Liver (tissue), 9 donors: Measurements from ENCODE around the gene PLCL1. TPM values are rescaled to one million over a fixed set of nuclear protein-coding genes. Genes with fewer than 3 reads are reported as not detected.

Experiments used
- DNase-seq: peaks from one replicate; pipeline ENCODE4 v3.0.0-alpha.2; 2017; ENCODE audit warnings: low spot score
- H3K27ac ChIP-seq, 2 donors: one replicate each; pipeline ENCODE4 v1.7.0; 2013; ENCODE audit warnings: inconsistent platforms in 2 of 2, low read length in 2 of 2, control low read depth in 1 of 2, low read depth in 1 of 2, mild to moderate bottlenecking in 1 of 2
- H3K27me3 ChIP-seq, 4 donors: one replicate each; pipeline versions ENCODE4 v1.6.1 to v1.7.0; 2013; ENCODE audit warnings: low read length in 3 of 4, inconsistent platforms in 1 of 4, mild to moderate bottlenecking in 1 of 4, moderate library complexity in 1 of 4; ENCODE audit not compliant: control insufficient read depth in 4 of 4, insufficient read depth in 4 of 4
- H3K36me3 ChIP-seq, 4 donors: one replicate each; pipeline versions ENCODE4 v1.6.1 to v1.7.0; 2013; ENCODE audit warnings: low read length in 3 of 4, mild to moderate bottlenecking in 3 of 4, low read depth in 1 of 4, moderate library complexity in 1 of 4; ENCODE audit not compliant: control insufficient read depth in 4 of 4, insufficient read depth in 3 of 4
- H3K4me1 ChIP-seq, 4 donors: one replicate each; pipeline versions ENCODE4 v1.6.1 to v1.7.0; 2013; ENCODE audit warnings: low read length in 3 of 4, mild to moderate bottlenecking in 3 of 4, moderate library complexity in 1 of 4; ENCODE audit not compliant: control insufficient read depth in 4 of 4, insufficient read depth in 4 of 4
- H3K4me3 ChIP-seq, 3 donors: one replicate each; pipeline versions ENCODE4 v1.6.1 to v1.7.0; 2013; ENCODE audit warnings: low read length in 3 of 3, control low read depth in 1 of 3, low read depth in 1 of 3, mild to moderate bottlenecking in 1 of 3
- H3K9ac ChIP-seq, 2 donors: one replicate each; pipeline ENCODE4 v1.7.0; 2013; ENCODE audit warnings: low read length in 2 of 2, mild to moderate bottlenecking in 2 of 2, moderate library complexity in 2 of 2, control low read depth in 1 of 2, low read depth in 1 of 2
- H3K9me3 ChIP-seq, 4 donors: one replicate each; pipeline versions ENCODE4 v1.6.1 to v1.7.0; 2013; ENCODE audit warnings: low read length in 3 of 4; ENCODE audit not compliant: control insufficient read depth in 4 of 4
- EGR1 ChIP-seq, 2 donors: IDR thresholded peaks; 2 replicates each; pipeline ENCODE4 v1.6.1; 2016 to 2018; ENCODE audit warnings: antibody characterized with exemption in 2 of 2, low read depth in 2 of 2
- FOXA1 ChIP-seq: IDR thresholded peaks from 2 replicates; pipeline ENCODE4 v1.6.1; 2016; ENCODE audit warnings: antibody characterized with exemption
- FOXA2 ChIP-seq: IDR thresholded peaks from 2 replicates; pipeline ENCODE4 v1.6.1; 2016; ENCODE audit warnings: antibody characterized with exemption
- GABPA ChIP-seq, 2 donors: IDR thresholded peaks in 1 of 2; conservative IDR thresholded peaks in 1 of 2; 2 replicates each; pipeline ENCODE4 v1.6.1; 2016; ENCODE audit warnings: antibody characterized with exemption in 2 of 2, mild to moderate bottlenecking in 1 of 2, moderate library complexity in 1 of 2
- HNF4A ChIP-seq, 2 donors: conservative IDR thresholded peaks; 2 replicates each; pipeline ENCODE4 v1.6.1; 2016; ENCODE audit warnings: antibody characterized with exemption in 2 of 2, mild to moderate bottlenecking in 2 of 2
- HNF4G ChIP-seq: IDR thresholded peaks from 2 replicates; pipeline ENCODE4 v1.6.1; 2016; ENCODE audit warnings: antibody characterized with exemption
- JUND ChIP-seq, 2 donors: IDR thresholded peaks; 2 replicates each; pipeline ENCODE4 v1.6.1; 2016; ENCODE audit warnings: antibody characterized with exemption in 2 of 2
- NR2F2 ChIP-seq: IDR thresholded peaks from 2 replicates; pipeline ENCODE4 v1.6.1; 2016; ENCODE audit warnings: antibody characterized with exemption
- RAD21 ChIP-seq, 2 donors: IDR thresholded peaks; 2 replicates each; pipeline ENCODE4 v1.6.1; 2016; ENCODE audit warnings: antibody characterized with exemption in 2 of 2, mild to moderate bottlenecking in 2 of 2
- RXRA ChIP-seq, 2 donors: IDR thresholded peaks; 2 replicates each; pipeline ENCODE4 v1.6.1; 2017 to 2018; ENCODE audit warnings: antibody characterized with exemption in 2 of 2, mild to moderate bottlenecking in 1 of 2
- SP1 ChIP-seq: IDR thresholded peaks from 2 replicates; pipeline ENCODE4 v1.6.1; 2018; ENCODE audit warnings: antibody characterized with exemption, mild to moderate bottlenecking
- TAF1 ChIP-seq: conservative IDR thresholded peaks from 2 replicates; pipeline ENCODE4 v1.6.1; 2016; ENCODE audit warnings: antibody characterized with exemption, mild to moderate bottlenecking
- YY1 ChIP-seq: IDR thresholded peaks from 2 replicates; pipeline ENCODE4 v1.6.1; 2016; ENCODE audit warnings: antibody characterized with exemption, mild to moderate bottlenecking
- WGBS: extraction: QIAGEN DNeasy Blood & Tissue Kit; methylation state at CpG from one replicate; pipeline ENCODE4 v1.1.7; 2013; 5-methylcytosine and 5-hydroxymethylcytosine counted together
- polyA plus RNA-seq, 2 donors: library from polyadenylated mRNA; stranded (reverse) in 1 of 2; unstranded in 1 of 2; fragments of 200-250 nt in 1 of 2; fragments of >200 nt in 1 of 2; fragmentation: Nextera tagmentation in 1 of 2; extraction: Ambion mirVana in 1 of 2; gene quantifications; one replicate each; pipeline versions ENCODE4 v1.2.1 to v1.2.3, GENCODE V29; 2013 to 2015
- total RNA-seq, 2 donors: library from RNA; depleted of rRNA; stranded (reverse); fragments of >200 nt; gene quantifications; one replicate each; pipeline ENCODE4 v1.2.3, GENCODE V29; 2014
- TF ChIP-seq, protein P1 (sequence below): fragments of 150-350 bp; IDR thresholded peaks from 2 replicates; pipeline ENCODE4 v1.5.1; 2017; ENCODE audit warnings: improper control_type of control experiment, low read depth, low read length; ENCODE audit not compliant: missing input control
- TF ChIP-seq, protein P2 (sequence below): IDR thresholded peaks from 2 replicates; pipeline ENCODE4 v1.6.1; 2016; ENCODE audit warnings: antibody characterized with exemption, mild to moderate bottlenecking
- TF ChIP-seq, protein P3 (sequence below): IDR thresholded peaks from 2 replicates; pipeline ENCODE4 v1.6.1; 2016; ENCODE audit warnings: antibody characterized with exemption
- TF ChIP-seq, protein P4 (sequence below): IDR thresholded peaks from 2 replicates; pipeline ENCODE4 v1.6.1; 2016; ENCODE audit warnings: antibody characterized with exemption
- TF ChIP-seq, protein P5 (sequence below): IDR thresholded peaks from 2 replicates; pipeline ENCODE4 v1.6.1; 2016; ENCODE audit warnings: antibody characterized with exemption
- donor health status: healthy.
- donor health status: healthy.
- donor health status: healthy.
- donor health status: healthy.
- donor health status: healthy.

The PLCL1 gene
- total and polyA plus RNA-seq, 4 donors: 0.08 to 0.59 (median 0.31) TPM

DNA sequence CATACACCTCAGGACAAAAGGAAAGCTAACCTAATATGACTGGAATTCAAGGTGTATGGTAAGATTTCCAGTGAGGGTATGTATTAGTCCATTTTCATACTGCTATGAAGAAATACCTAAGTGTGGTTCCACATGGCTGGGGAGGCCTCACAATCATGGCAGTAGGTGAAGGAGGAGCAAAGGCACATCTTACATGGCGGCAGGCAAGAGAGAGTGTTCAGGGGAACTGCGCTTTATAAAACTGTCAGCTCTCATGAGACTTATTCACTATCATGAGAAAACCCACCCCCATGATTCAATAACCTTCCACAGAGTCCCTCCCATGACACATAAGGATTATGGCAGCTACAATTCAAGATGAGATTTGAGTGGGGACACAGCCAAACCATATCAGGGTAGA lies 186.0 kb downstream of the PLCL1 start:
- no peak overlapping the region for H3K4me3 ChIP-seq

More for the DNA sequence above, 186.0 kb downstream of the PLCL1 start:
- DNase-seq: no peak
- Histone ChIP-seq H3K36me3 (no peaks in the 10 kb centered on the region), H3K9me3 (no peaks in the 10 kb centered on the region), H3K4me1 (no peaks in the 10 kb centered on the region), H3K9ac (no peak overlapping the region), H3K27me3 (no peaks in the 10 kb centered on the region), H3K27ac (no peak overlapping the region)
- 89% methylated on average over 2 of the region's 2 CpGs for WGBS
- TF ChIP-seq SP1: no peak
- TF ChIP-seq GABPA (IDR thresholded peaks at IDR 0.05 in 1 of 2, conservative IDR thresholded peaks at IDR 0.05 in 1 of 2): no peak
- TF ChIP-seq NR2F2: no peak
- no peak for TF ChIP-seq TAF1
- TF ChIP-seq EGR1 (IDR thresholded peaks at IDR 0.05; ENCODE audit: low read depth in 2 of 2): no peak
- TF ChIP-seq, protein P1, sequence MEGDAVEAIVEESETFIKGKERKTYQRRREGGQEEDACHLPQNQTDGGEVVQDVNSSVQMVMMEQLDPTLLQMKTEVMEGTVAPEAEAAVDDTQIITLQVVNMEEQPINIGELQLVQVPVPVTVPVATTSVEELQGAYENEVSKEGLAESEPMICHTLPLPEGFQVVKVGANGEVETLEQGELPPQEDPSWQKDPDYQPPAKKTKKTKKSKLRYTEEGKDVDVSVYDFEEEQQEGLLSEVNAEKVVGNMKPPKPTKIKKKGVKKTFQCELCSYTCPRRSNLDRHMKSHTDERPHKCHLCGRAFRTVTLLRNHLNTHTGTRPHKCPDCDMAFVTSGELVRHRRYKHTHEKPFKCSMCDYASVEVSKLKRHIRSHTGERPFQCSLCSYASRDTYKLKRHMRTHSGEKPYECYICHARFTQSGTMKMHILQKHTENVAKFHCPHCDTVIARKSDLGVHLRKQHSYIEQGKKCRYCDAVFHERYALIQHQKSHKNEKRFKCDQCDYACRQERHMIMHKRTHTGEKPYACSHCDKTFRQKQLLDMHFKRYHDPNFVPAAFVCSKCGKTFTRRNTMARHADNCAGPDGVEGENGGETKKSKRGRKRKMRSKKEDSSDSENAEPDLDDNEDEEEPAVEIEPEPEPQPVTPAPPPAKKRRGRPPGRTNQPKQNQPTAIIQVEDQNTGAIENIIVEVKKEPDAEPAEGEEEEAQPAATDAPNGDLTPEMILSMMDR: no peak
- TF ChIP-seq YY1: no peak
- TF ChIP-seq, protein P2, sequence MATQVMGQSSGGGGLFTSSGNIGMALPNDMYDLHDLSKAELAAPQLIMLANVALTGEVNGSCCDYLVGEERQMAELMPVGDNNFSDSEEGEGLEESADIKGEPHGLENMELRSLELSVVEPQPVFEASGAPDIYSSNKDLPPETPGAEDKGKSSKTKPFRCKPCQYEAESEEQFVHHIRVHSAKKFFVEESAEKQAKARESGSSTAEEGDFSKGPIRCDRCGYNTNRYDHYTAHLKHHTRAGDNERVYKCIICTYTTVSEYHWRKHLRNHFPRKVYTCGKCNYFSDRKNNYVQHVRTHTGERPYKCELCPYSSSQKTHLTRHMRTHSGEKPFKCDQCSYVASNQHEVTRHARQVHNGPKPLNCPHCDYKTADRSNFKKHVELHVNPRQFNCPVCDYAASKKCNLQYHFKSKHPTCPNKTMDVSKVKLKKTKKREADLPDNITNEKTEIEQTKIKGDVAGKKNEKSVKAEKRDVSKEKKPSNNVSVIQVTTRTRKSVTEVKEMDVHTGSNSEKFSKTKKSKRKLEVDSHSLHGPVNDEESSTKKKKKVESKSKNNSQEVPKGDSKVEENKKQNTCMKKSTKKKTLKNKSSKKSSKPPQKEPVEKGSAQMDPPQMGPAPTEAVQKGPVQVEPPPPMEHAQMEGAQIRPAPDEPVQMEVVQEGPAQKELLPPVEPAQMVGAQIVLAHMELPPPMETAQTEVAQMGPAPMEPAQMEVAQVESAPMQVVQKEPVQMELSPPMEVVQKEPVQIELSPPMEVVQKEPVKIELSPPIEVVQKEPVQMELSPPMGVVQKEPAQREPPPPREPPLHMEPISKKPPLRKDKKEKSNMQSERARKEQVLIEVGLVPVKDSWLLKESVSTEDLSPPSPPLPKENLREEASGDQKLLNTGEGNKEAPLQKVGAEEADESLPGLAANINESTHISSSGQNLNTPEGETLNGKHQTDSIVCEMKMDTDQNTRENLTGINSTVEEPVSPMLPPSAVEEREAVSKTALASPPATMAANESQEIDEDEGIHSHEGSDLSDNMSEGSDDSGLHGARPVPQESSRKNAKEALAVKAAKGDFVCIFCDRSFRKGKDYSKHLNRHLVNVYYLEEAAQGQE: no peak
- TF ChIP-seq, protein P3, sequence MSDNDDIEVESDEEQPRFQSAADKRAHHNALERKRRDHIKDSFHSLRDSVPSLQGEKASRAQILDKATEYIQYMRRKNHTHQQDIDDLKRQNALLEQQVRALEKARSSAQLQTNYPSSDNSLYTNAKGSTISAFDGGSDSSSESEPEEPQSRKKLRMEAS: no peak
- TF ChIP-seq RXRA (IDR thresholded peaks at IDR 0.05): no peak
- TF ChIP-seq, protein P4, sequence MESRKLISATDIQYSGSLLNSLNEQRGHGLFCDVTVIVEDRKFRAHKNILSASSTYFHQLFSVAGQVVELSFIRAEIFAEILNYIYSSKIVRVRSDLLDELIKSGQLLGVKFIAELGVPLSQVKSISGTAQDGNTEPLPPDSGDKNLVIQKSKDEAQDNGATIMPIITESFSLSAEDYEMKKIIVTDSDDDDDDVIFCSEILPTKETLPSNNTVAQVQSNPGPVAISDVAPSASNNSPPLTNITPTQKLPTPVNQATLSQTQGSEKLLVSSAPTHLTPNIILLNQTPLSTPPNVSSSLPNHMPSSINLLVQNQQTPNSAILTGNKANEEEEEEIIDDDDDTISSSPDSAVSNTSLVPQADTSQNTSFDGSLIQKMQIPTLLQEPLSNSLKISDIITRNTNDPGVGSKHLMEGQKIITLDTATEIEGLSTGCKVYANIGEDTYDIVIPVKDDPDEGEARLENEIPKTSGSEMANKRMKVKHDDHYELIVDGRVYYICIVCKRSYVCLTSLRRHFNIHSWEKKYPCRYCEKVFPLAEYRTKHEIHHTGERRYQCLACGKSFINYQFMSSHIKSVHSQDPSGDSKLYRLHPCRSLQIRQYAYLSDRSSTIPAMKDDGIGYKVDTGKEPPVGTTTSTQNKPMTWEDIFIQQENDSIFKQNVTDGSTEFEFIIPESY: no peak
- TF ChIP-seq HNF4G: no peak
- no peak for TF ChIP-seq JUND (IDR thresholded peaks at IDR 0.05)
- TF ChIP-seq RAD21 (IDR thresholded peaks at IDR 0.05): no peak
- TF ChIP-seq FOXA2: no peak
- no peak for TF ChIP-seq HNF4A (conservative IDR thresholded peaks at IDR 0.05)
- TF ChIP-seq, protein P5, sequence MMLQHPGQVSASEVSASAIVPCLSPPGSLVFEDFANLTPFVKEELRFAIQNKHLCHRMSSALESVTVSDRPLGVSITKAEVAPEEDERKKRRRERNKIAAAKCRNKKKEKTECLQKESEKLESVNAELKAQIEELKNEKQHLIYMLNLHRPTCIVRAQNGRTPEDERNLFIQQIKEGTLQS: no peak
- no peak for TF ChIP-seq FOXA1
